GM19438 (cell line): ENCODE measurements around the gene RBM18.

Experiments used
- ATAC-seq: cut with Tn5 transposase; IDR thresholded peaks from one replicate; pipeline ENCODE4 v1.9.1; 2021; ENCODE audit warnings: low read depth; ENCODE audit not compliant: unreplicated experiment

RBM18 gene, protein sequence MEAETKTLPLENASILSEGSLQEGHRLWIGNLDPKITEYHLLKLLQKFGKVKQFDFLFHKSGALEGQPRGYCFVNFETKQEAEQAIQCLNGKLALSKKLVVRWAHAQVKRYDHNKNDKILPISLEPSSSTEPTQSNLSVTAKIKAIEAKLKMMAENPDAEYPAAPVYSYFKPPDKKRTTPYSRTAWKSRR

DNA sequence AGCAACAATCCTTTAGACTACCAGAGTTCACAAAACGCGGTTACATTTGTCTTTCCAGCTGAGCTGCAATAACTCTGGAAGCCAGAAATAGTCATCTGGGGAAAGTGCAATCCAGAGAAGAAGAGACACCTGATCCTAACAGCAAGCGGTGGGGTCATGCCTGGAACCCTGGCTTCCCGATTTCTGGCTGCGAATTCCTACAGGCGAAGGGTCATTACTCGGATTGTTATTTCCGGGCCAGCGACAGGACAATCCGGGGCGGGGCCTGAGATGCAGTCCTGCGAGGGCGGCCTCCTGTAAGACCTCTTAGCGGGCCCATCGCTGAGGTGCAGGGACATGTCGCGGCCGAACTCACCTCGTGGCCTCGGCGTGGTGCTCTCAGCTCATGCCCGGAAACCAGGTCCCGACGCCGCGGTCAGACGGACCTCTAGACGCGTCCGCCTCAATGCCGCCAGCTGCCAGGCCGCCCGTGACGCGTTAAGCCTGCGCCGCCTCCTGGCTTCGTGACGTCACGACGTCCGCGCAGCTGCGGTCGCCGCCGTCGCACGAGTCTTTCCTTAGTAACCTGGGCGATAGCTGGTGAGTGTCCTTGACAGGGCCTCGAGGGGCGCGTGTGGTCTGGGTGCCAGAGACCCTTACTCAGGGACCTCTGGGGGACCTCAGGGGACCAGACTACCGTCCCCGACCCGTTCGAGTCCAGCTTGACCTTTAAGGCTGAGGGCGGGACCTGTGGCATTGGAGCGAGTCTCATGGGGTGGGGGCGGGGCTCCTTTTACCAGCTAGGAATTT lies at the start of gene RBM18, which contains the start of gene MRRF:
TSS of gene RBM18 (minus strand) at position 481 of the 789 bp plus-strand sequence. CDS start 3,348 bp downstream, outside the sequence.
TSS of gene MRRF (plus strand) at position 523 of the 789 bp plus-strand sequence. CDS start 6,010 bp downstream, outside the sequence.
- peak; percentile 86 for ATAC-seq

DNA sequence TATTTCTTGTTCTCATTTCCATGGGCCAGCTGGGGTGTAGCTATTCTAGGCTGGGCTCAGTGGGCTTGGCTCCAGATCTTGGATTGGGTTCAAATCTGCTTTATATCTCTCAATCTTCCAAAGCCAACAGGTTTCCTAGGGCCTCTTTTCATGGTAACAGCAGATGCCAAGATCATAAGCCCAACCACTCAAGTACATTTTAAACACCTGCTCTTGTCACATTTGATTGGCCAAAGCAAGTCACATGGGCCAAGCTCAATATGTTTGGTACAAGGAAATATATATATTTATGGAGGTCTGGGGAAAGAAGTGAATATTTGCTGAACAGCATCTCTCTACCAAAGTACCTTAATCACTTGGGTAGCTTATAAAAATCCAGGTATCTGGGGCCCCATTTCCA lies 49.5 kb upstream of the RBM18 start:
- no peak for ATAC-seq

DNA sequence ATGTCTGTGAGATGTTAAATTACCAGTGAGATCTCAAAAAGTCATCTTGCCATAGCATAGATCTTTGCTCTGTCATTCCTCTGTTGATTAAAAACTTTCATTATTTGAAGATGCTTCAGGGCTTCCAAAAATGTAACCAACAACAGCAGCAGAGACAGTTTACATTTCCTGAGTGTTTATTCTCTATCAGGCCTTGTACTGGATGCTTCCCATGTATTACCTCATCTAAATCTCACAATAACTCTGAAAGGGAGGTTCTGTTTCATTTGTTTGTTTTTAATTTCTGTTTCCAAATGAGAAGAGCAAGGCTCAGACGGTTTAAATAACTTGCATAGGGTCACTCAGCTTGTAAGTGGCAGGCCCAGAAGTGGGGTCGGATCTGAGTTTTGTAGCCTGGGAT lies 45.2 kb upstream of the RBM18 start:
- no peak for ATAC-seq

DNA sequence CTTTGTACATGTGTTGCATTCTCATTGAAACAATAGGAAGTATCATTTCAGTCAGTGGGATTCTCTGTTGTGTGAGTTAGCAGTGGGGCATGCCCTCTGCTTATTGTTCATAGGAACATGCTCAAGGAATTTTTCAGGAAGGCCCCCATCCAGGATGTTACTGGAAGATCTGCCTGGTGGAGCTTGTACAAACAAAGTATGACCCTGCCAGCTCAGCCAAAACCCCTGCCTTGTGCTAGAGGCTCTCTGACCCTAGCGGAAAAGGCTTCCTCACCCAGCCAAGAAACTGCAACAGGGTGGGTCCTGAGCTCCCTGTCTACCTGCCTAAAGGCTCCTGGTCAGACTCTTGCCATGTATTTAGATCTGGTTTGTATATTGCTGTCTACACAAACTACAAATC lies 43.3 kb upstream of the RBM18 start:
- ATAC-seq = no peak

DNA sequence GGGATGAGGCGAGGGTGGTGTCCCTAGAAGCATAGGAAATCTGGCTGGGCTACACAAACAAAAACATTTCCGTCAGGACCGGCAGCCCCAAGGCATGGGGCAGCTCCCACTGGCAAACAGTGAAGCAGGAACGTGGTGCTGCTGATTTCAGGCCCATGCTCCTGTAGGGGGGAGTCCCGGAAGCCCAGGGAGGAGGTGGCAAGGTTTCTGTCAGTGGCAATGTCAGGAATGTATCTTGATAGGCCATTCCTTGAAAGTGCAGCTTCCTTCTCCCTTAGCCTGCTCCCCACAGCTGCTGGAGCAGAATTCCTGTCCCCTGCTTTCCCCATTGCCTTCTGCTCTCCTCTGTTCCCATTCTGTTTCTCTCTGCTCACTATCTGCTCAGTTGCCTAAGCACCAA lies 42.4 kb upstream of the RBM18 start:
- no peak for ATAC-seq

DNA sequence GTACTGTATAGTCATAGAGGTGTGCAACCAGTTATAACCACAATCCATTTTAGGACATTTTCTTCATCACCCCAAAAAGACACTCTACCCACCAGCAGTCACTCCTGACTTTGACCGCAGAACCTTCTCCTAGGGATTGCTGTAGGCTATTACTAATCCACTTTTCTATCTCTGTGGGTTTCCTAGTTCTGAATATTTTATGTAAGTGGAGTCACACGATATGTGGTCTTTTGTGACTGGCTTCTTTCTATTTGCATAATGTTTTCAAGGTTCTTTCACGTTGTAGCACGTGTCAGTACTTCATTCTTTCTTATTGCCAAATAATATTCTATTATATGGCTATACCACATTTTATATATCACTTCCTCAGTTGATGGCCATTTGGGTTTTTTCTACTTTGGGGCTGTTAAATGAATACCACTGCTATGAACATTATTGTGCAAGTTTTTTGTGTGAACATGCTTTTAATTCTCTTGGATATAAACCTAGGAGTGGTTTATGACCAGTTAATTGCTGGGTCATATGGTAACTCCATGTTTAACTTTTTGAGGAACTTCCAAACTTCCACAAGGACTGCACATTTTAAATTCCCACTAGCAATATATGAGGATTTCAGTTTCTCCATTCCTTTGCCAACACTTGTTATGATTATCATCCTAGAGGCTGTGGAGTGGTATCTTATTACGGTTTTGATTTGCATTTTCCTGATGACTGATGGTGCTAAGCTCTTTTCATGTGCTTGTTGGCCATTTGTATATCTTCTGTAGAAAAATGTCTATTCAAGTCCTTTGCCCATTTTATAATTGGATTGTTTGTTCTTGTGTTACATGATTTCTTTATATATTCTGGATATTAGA lies 37.8 kb upstream of the RBM18 start:
- ATAC-seq = no peak

DNA sequence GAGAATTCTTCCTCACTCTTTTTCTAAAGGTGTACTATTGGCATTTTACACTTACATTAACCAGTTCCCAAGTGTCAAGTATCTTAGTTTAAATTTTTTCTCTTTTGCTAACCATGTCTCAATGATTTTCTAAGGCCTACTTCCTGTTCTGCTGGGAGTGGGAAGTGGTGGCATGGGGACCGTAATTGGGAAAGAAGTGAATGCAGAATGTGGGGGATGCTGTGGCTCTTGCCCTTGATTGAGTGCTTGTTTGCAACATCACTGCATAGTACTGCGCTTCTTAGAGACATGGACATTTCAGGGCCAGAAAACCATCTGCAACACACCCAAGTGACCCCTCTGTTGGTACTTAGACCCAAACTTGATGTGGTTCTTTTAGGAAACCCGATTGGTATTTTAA lies 32.9 kb upstream of the RBM18 start:
- no peak for ATAC-seq

DNA sequence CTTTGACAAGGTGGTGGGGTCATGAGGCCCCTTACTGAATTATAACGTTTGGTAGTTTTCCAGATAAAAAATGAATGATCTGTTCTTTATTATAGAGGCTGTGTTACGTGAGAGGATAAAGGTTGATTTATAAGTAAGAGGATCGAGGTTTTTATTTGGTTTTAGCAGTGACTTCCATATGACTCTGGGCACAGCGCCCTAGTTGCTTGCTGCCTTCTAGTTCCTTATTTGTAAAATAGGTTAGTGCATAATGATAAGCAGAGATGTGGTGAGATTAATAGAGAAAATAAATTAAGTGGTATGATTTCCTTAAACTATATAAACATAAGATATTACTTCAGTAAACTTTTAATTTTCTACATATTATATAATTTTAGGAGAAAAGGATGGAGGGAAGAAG lies 29.9 kb upstream of the RBM18 start:
- no peak for ATAC-seq

DNA sequence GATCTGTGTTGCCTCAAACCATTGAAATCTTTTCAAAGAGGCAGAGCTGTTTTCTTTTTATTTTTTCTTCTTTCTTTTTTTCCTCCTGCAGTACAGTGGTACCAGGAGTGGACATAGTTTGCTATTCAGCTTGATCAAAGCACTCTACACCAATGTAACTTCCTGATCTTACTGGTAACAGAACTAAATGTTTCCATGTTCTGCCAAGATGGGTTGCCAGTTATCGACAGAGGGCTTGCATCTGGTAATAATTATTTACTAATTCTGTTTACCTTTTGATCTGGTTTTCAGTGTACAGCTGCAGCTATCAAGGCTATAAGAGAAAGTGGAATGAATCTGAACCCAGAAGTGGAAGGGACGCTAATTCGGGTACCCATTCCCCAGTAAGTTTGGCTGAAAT lies 26.8 kb upstream of the RBM18 start:
- ATAC-seq = no peak

DNA sequence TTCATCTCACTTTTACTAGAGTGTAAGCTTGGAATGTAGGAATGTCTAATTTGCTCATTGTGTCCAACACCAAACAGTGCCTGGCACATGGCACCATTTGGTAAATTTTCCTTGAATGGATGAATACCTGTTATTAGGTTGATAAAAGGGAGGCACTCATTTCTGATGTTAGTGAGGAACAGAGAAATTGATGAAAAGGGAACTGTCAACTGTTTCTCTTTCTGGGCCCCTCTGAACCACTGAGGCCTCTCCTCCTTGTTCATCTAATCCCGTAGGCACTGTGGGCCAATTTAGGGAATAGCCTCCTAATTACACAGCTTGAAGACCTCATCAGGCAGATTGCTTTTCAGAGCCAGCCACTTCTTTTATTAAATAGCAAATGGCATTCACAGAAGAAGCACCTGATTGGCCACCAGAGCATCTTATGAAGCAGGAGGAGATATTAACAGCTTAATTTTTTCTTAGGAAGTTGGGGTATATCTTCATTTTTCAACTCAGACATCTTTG lies 22.6 kb upstream of the RBM18 start:
- ATAC-seq = no peak

DNA sequence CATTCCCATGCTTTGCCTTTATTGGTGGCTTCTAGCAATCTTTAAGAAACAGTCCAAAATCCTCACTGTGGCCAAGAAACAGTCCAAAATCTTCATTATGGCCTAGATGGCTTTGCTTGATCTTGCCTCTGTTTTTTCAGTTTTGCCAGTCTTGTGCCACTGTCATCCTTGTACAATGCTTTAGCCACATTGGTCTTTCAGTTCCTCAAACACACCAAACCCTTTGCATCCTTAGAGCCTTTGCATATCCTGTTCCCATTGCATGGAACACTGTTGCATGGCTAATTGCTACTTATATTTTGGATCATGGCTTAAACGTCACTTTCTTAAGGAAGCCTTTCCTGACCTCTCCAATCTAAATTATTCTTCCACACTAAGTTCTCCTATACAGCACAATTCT lies 22.1 kb upstream of the RBM18 start:
- no peak for ATAC-seq

DNA sequence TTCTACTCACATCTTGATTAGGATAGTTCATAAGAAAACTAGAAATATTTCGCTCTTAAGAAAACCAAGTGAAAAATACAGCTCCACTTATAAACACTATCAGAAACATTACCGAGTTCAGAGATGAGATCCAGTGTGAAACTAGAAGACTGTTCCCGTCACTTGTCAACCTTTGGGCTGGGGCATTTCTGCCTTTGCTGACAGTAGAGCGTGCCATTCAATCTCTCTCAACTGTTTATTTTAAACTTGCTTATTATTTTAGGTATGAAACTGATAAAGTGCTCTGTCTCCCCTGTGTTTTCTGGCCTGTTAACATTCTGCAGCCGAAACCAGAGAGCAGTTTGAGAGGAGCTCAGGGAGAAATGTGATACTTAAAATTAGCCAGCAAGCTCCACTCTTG lies 16.7 kb upstream of the RBM18 start:
- no peak for ATAC-seq

DNA sequence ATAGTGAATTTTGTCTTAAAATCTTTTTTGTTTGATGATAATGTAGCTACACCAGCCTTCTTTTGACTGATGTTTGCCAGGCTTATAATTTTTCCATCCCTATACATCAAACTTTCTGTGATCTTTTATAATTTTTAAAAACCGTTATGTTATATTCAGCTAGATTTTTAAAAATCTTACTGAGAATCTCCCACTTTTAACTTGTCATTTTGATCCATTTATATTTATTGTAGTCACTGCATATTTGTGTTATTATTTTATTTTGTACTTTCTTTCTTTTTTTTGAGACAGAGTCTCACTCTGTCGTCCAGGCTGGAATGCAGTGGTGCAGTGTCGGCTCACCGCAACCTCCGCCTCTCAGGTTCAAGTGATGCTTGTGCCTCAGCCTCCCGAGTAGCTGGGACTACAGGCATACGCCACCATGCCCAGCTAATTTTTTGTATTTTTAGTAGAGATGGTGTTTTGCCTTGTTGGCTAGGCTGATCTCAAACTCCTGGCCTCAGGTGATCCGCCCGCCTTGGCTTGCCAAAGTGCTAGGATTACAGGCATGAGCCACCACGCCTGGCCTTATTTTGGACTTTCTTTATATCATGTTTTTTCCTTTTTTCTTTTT lies 12.8 kb upstream of the RBM18 start:
- ATAC-seq = no peak

DNA sequence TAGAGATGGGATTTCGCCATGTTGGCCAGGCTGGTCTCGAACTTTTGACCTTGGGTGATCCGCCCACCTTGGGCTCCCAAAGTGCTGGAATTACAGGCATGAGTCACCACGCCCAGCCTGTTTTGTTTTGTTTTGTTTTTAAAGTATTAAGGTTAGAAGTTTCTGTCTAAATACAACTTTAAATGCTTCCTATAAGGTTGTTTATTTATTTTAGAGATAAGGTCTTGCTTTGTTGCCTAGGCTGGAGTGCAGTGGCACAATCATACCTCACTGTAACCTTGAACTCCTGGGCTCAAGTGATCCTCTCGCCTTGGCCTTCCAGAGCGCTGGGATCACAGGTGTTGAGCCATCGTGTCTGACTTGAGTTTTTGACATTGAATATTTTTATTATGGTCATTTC lies 11.5 kb upstream of the RBM18 start:
- no peak for ATAC-seq

DNA sequence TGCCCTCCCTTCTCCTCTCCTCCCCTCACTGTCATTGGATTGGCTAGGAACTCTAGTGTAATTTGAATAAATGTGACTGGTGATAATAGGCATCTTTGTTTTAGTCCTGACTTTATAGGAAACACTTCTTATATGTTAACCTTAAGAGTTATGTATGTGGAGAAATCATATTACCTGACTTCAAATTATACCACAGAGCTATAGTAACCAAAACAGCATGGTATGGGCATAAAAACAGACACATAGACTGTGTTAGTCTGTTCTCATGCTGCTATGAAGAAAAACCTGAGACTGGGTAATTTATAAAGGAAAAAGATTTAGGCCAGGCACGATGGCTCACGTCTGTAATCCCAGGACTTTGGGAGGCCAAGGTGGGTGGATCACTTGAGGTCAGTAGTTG lies 9.4 kb upstream of the RBM18 start:
- ATAC-seq = no peak

DNA sequence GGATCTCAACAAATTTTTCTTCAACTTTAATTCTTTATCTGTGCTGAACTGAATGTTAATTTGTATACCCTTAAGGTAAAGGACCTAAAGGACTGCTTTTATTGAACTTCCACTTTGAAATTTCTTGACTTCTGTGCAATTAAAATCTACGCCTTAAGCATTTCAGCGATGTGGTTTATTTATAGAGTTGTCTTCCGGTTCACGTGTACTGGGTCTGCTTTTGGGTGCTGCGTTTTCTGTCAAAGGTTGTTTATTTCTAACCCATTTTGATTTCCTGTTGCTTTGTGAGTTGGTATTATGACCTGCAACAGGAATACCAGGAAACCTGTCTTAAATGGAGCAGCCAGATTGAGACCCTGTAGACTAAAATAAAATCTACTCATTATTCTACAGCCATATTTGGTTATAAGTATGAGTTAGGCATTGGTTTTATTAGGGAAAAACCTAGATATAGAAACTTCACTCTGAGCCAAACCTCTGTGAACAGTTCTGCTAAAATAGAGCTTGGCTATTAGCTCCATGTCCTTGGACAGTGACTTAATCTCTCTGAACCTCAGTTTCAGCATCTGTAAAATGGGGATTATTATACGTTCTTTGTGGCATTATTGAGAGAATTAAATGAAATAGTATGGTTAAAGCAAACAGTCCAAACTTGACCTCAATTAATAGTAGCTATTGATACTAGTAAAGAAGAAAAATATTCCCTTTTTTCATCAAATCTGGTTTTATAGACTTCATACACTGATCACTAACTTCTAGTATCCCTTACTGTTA lies 3.6 kb upstream of the RBM18 start:
- ATAC-seq = no peak

DNA sequence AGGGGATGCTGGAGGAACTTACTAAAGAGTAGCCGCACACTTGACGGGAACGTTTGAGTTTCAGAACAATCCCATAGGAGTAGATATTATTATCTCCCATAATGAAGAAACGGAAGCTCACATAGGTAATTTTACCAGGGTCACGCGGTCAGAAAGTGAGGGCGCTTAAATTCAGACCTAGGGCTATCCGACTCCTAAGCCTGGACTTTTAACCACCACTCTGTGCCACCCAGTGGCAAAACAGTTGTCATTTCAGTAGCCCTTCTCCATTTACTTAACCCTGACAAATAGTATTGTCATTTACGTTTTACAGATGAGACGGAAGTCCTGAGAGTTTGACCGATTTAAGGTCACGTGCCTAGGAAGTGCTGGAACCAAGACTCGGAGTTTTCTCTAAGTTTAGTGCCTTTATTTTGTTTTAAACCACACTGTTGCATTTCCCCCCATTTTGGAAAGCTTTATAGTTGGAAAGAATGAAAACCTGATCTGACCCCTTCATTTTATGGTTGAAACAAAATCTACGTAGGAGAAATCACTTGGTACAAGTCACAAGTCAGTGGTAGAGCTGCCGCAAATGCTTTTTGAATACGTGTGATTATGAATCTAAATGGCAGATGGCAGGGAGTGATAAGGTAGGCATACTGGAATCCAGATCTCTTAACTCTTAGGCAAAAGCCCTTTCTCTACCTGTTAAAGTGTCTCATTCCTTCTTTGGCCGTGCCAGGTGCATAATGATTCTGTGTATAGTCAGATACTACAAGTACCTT lies 692 bp upstream of the RBM18 start:
- peak; percentile 10 for ATAC-seq

DNA sequence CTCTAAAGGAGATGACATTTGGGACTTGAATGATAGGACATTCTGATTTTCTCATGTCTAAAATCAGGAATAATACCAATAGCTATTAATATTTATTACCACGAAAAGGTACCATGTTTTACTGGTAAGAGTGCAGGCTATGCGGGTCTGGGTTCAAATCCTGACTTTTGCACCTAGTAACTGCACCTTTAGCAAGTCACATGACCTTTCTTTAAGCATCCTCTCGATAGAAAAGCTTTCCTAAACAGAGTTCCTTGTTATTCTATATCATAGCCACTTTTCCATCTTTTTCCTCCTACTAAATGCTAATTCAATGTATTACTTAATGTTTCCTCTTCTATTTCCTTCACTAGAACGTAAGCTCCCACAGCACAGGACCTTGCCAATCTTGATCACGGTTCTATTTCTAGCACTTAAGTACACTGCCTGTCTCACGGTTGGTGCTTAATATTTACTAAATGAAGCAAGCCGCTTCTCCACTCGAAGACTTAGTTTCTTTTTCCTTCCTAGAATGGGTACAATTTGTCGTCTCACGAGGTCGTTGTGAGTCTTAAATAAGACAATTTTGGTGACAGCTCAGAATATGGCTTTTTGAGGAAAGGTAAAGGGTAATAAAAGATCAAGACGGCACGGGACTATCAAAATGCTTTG lies 816 bp downstream of the RBM18 start:
- ATAC-seq = no peak

DNA sequence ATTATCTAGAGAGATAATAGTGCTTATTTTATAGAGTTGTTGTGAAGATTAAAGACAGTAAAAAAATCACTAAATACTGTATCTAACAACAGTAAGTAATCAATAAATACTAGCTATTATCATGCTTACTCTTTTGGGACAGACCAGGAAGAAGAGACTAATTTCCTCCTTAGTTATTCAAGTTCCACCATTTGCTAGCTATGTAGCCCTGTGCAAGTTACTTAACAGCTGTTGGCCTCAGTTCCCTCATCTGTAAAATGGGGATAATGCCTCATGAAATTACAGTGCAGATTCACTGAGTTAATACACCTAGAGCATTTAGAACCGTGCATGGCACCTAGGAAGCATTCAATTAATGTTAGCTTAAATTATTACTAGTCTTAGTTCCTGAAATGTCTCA lies 2.6 kb downstream of the RBM18 start:
- ATAC-seq = no peak
